HG03025 (cell line): Measurements from ENCODE around the gene PHF8.

Experiments used
- ATAC-seq: cut with Tn5 transposase; IDR thresholded peaks from one replicate; pipeline ENCODE4 v1.9.1; 2021; ENCODE audit warnings: mild to moderate bottlenecking, moderate library complexity; ENCODE audit not compliant: unreplicated experiment, low FRiP score

Gene PHF8

GRCh38 chrX:54044126-54044876 is at the start of gene PHF8:
Gene PHF8, minus strand, starts transcription at chrX:54044473. Its CDS starts 1,745 bp downstream, at chrX:54042728.
- ATAC-seq: peak; percentile 84

GRCh38 chrX:54093571-54093970 is 49.3 kb upstream of the PHF8 start:
- ATAC-seq: no peak

- ATAC-seq: no peak
Measured at GRCh38 chrX:54093159-54093558, 48.9 kb upstream of the PHF8 start.

- no peak for ATAC-seq
Measured at GRCh38 chrX:54090880-54091279, 46.6 kb upstream of the PHF8 start.

GRCh38 chrX:54089191-54089590 is 44.9 kb upstream of the PHF8 start:
- no peak for ATAC-seq

GRCh38 chrX:54087661-54088060 is 43.4 kb upstream of the PHF8 start:
- ATAC-seq: no peak

- no peak for ATAC-seq
Measured at GRCh38 chrX:54085666-54086065, 41.4 kb upstream of the PHF8 start.

GRCh38 chrX:54076903-54077302 is 32.6 kb upstream of the PHF8 start:
- no peak for ATAC-seq

GRCh38 chrX:54074826-54075225 is 30.6 kb upstream of the PHF8 start:
- ATAC-seq: no peak

GRCh38 chrX:54067766-54068165 is 23.5 kb upstream of the PHF8 start:
- ATAC-seq: no peak

- ATAC-seq: no peak
Measured at GRCh38 chrX:54066841-54067240, 22.6 kb upstream of the PHF8 start.

GRCh38 chrX:54064564-54064963 is 20.3 kb upstream of the PHF8 start:
- no peak for ATAC-seq

GRCh38 chrX:54063361-54063760 is 19.1 kb upstream of the PHF8 start:
- no peak for ATAC-seq

- ATAC-seq: no peak
Measured at GRCh38 chrX:54049801-54050200, 5.5 kb upstream of the PHF8 start.

GRCh38 chrX:54048412-54048811 is 4.1 kb upstream of the PHF8 start:
- no peak for ATAC-seq

- ATAC-seq: no peak
Measured at GRCh38 chrX:54045563-54046228, 1.4 kb upstream of the PHF8 start.

- no peak for ATAC-seq
Measured at GRCh38 chrX:54044877-54045338, 635 bp upstream of the PHF8 start.

GRCh38 chrX:54043541-54044125 is 640 bp downstream of the PHF8 start:
- ATAC-seq: peak; percentile 7

- no peak for ATAC-seq
Measured at GRCh38 chrX:54043056-54043455, 1.2 kb downstream of the PHF8 start.

GRCh38 chrX:54042609-54043021 is 1.7 kb downstream of the PHF8 start:
- ATAC-seq: no peak

- ATAC-seq: no peak
Measured at GRCh38 chrX:54030329-54030728, 13.9 kb downstream of the PHF8 start.
